Endodermal cell (in vitro differentiated cells): ENCODE results near the gene PPFIA3. TPM values are rescaled to one million over a fixed set of nuclear protein-coding genes. Genes with fewer than 3 reads are reported as not detected.
A peak's percentile ranks its signal among the peaks of the same experiment; 100 is the strongest.

Experiments
- DNase-seq: peaks from one replicate; pipeline ENCODE4 v3.0.0-alpha.2; 2017
- H3K27ac ChIP-seq: 2 replicates; pipeline ENCODE4 v1.5.1; 2013; ENCODE audit warnings: mild to moderate bottlenecking, low read depth, low read length, moderate library complexity
- H3K27me3 ChIP-seq: 2 replicates; pipeline ENCODE4 v1.6.1; 2013; ENCODE audit warnings: mild to moderate bottlenecking, low read length, moderate library complexity; ENCODE audit not compliant: insufficient read depth, control insufficient read depth, poor library complexity, severe bottlenecking
- H3K36me3 ChIP-seq: 2 replicates; pipeline ENCODE4 v1.7.0; 2013; ENCODE audit warnings: mild to moderate bottlenecking, low read length, moderate library complexity; ENCODE audit not compliant: control insufficient read depth, insufficient read depth
- H3K4me1 ChIP-seq: one replicate; pipeline ENCODE4 v1.7.0; 2013; ENCODE audit warnings: low read length; ENCODE audit not compliant: control insufficient read depth, insufficient read depth
- H3K4me3 ChIP-seq: 2 replicates; pipeline ENCODE4 v1.5.1; 2013; ENCODE audit warnings: mild to moderate bottlenecking, low read length, moderate library complexity
- H3K9ac ChIP-seq: 2 replicates; pipeline ENCODE4 v1.6.1; 2013; ENCODE audit warnings: mild to moderate bottlenecking, low read length, moderate library complexity; ENCODE audit not compliant: poor library complexity, severe bottlenecking; ENCODE audit errors: extremely low read depth
- H3K9me3 ChIP-seq: 2 replicates; pipeline ENCODE4 v1.6.1; 2013; ENCODE audit warnings: mild to moderate bottlenecking, low read length, moderate library complexity; ENCODE audit not compliant: control insufficient read depth
- H3K27ac Mint-ChIP-seq: 2 replicates; pipeline ENCODE4 v1.8.0; 2020; ENCODE audit warnings: mixed read lengths
- H3K27me3 Mint-ChIP-seq: 2 replicates; pipeline ENCODE4 v1.8.0; 2021; ENCODE audit warnings: mild to moderate bottlenecking, mixed read lengths; ENCODE audit not compliant: insufficient read depth
- H3K36me3 Mint-ChIP-seq: 2 replicates; pipeline ENCODE4 v1.8.0; 2020; ENCODE audit warnings: low read depth, mixed read lengths
- H3K4me1 Mint-ChIP-seq: 2 replicates; pipeline ENCODE4 v1.8.0; 2020; ENCODE audit warnings: mixed read lengths
- H3K4me3 Mint-ChIP-seq: 2 replicates; pipeline ENCODE4 v1.8.0; 2020; ENCODE audit warnings: mild to moderate bottlenecking, moderate library complexity, mixed read lengths
- H3K9me3 Mint-ChIP-seq: 2 replicates; pipeline ENCODE4 v1.8.0; 2020; ENCODE audit warnings: mild to moderate bottlenecking, mixed read lengths
- WGBS, 2 experiments: methylation state at CpG; one replicate each; pipeline versions ENCODE4 v1.1.5 to v1.1.7; 2013; ENCODE audit warnings: missing lambda C conversion rate in 2 of 2, mixed read lengths in 1 of 2; ENCODE audit not compliant: insufficient coverage in 1 of 2, insufficient read length in 1 of 2; 5-methylcytosine and 5-hydroxymethylcytosine counted together
- total RNA-seq, 2 donors: library from RNA; stranded (reverse); fragmentation: NEBNext Ultra II Directional in 1 of 2; extraction: Animal tissue kit (Norgen Biotek cat#: 25700) in 1 of 2; gene quantifications; 2 replicates in 1 of 2; 3 replicates in 1 of 2; pipeline ENCODE4 v1.2.1, GENCODE V29; 2021
- TF ChIP-seq, protein P1 (sequence below): fragments of 200-600 bp; sonication (generic); conservative IDR thresholded peaks from 2 replicates; pipeline ENCODE4 v1.5.0; 2021; ENCODE audit warnings: antibody characterized with exemption, mild to moderate bottlenecking

Gene PPFIA3
- total RNA-seq, 2 donors from 2014 or later: 7.4 to 16.5 TPM

DNA sequence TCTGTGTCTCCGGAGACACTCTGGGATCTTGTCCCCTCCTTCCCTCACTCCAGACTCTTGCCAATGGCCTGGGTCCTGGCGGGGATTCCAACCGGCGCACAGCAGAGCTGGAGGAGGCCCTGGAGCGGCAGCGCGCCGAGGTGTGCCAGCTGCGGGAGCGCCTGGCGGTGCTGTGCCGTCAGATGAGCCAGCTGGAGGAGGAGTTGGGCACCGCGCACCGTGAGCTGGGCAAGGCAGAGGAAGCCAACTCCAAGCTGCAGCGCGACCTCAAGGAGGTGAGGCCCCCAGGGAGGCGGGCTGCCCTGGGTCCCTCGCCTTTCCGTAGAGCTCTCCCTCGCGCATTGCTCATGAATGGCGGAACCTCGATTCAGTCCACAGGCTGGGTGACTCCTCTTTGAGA lies 11.0 kb downstream of the PPFIA3 start:
- no peak overlapping the region for H3K27ac Mint-ChIP-seq
- H3K27ac ChIP-seq: no peak overlapping the region
- no peak for DNase-seq
- H3K9ac ChIP-seq: no peak overlapping the region
- no peaks in the 10 kb centered on the region for H3K36me3 ChIP-seq
- no peaks in the 10 kb centered on the region for H3K27me3 ChIP-seq
- H3K9me3 ChIP-seq: no peaks in the 10 kb centered on the region
- H3K4me1 Mint-ChIP-seq: peaks cover 3% of the 10 kb centered on the region
- H3K4me3 ChIP-seq: no peak overlapping the region
- no peaks in the 10 kb centered on the region for H3K4me1 ChIP-seq
- H3K27me3 Mint-ChIP-seq: peaks cover 35% of the 10 kb centered on the region
- no peak overlapping the region for H3K4me3 Mint-ChIP-seq
- H3K36me3 Mint-ChIP-seq: no peaks in the 10 kb centered on the region
- WGBS, 2 experiments: 91 to 94% methylated on average over 14 to 24 of the region's 24 CpGs
- H3K9me3 Mint-ChIP-seq: no peaks in the 10 kb centered on the region
- TF ChIP-seq, protein P1, sequence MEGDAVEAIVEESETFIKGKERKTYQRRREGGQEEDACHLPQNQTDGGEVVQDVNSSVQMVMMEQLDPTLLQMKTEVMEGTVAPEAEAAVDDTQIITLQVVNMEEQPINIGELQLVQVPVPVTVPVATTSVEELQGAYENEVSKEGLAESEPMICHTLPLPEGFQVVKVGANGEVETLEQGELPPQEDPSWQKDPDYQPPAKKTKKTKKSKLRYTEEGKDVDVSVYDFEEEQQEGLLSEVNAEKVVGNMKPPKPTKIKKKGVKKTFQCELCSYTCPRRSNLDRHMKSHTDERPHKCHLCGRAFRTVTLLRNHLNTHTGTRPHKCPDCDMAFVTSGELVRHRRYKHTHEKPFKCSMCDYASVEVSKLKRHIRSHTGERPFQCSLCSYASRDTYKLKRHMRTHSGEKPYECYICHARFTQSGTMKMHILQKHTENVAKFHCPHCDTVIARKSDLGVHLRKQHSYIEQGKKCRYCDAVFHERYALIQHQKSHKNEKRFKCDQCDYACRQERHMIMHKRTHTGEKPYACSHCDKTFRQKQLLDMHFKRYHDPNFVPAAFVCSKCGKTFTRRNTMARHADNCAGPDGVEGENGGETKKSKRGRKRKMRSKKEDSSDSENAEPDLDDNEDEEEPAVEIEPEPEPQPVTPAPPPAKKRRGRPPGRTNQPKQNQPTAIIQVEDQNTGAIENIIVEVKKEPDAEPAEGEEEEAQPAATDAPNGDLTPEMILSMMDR: no peak

DNA sequence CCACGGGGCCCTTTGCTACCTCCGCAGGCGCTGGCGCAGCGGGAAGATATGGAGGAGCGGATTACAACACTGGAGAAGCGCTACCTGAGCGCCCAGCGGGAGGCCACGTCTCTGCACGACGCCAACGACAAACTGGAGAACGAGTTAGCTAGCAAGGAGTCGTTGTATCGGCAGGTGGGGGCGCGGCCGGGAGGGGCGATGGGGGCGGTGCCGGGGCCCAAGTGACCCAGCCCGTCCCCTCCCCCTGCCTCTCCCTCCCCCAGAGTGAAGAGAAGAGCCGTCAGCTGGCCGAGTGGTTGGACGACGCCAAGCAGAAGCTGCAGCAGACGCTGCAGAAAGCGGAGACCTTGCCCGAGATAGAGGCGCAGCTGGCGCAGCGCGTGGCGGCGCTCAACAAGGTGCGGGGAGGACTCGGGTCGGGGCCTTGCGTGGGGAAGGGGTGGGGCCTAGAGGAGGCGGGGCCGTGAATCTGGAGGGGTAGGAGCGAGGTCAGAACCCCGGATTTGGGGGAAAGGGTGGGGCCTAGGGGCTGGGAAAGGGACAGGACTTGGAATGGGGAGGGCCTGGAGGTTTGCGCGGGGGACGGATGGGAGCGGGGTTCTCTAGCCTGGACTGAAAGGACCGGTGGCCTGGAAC lies 13.7 kb downstream of the PPFIA3 start:
- peak overlapping the region; percentile 84 for H3K27ac Mint-ChIP-seq
- H3K9me3 ChIP-seq: no peaks in the 10 kb centered on the region
- WGBS, 2 experiments: 76 to 90% methylated on average over 27 to 49 of the region's 49 CpGs
- no peaks in the 10 kb centered on the region for H3K27me3 ChIP-seq
- H3K4me3 Mint-ChIP-seq: peak overlapping the region; percentile 55
- no peaks in the 10 kb centered on the region for H3K4me1 ChIP-seq
- H3K4me3 ChIP-seq: no peak overlapping the region
- DNase-seq: peak; percentile 90
- TF ChIP-seq, protein P1: no peak
- H3K4me1 Mint-ChIP-seq: peaks cover 3% of the 10 kb centered on the region
- no peak overlapping the region for H3K27ac ChIP-seq
- no peak overlapping the region for H3K9ac ChIP-seq
- no peaks in the 10 kb centered on the region for H3K36me3 ChIP-seq
- H3K36me3 Mint-ChIP-seq: peaks cover 4% of the 10 kb centered on the region
- peaks cover 27% of the 10 kb centered on the region for H3K27me3 Mint-ChIP-seq
- peaks cover 2% of the 10 kb centered on the region for H3K9me3 Mint-ChIP-seq

DNA sequence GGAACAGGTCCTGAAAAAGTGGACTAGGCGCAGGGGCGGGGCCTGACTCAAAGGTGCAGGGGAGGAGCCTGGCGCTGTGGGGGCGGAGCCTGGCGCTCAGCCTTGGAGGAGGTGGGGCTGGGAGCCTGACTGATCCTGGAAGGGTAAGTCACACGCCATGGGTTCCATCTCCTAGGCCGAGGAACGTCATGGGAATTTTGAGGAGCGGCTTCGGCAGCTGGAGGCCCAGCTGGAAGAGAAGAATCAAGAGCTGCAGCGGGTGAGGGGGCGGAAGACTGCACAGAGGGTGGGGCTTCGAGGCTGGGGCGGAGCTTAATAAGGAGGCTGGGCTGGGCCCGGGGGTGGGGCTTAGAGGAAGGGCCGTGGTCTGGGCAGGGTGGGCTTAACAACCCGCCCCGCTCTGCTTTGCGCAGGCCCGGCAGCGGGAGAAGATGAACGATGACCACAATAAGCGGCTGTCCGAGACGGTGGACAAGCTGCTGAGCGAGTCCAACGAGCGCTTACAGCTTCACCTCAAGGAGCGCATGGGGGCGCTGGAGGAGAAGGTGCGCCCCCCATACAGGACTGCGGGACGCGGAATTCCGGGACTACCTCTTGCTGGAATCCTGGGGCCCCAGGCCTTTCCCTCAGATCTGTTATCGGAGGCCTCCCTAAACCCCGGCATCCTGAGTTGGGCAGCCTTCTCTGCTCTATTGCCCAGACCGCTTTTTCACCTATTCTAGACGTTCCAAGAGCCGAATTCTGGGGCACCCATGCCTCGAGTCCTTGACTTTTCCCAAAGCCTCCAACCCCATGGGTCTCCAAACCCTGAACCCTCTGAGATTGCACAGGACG lies 14.5 kb downstream of the PPFIA3 start:
- Histone ChIP-seq H3K36me3 (no peaks in the 10 kb centered on the region), H3K27me3 (no peaks in the 10 kb centered on the region), H3K4me1 (no peaks in the 10 kb centered on the region), H3K27ac (no peak overlapping the region), H3K9ac (no peak overlapping the region), H3K4me3 (no peak overlapping the region), H3K9me3 (no peaks in the 10 kb centered on the region)
- peaks cover 24% of the 10 kb centered on the region for H3K27me3 Mint-ChIP-seq
- peak; percentile 95 for DNase-seq
- H3K4me3 Mint-ChIP-seq: peak overlapping the region; percentile 55
- peaks cover 3% of the 10 kb centered on the region for H3K4me1 Mint-ChIP-seq
- H3K27ac Mint-ChIP-seq: peak overlapping the region; percentile 84
- peaks cover 2% of the 10 kb centered on the region for H3K9me3 Mint-ChIP-seq
- WGBS, 2 experiments: 93 to 96% methylated on average over 36 to 42 of the region's 42 CpGs
- TF ChIP-seq, protein P1: no peak
- H3K36me3 Mint-ChIP-seq: peaks cover 4% of the 10 kb centered on the region
